ENCODE results near the gene NME2. TPM values are rescaled to one million over a fixed set of nuclear protein-coding genes. Genes with fewer than 3 reads are reported as not detected.

The NME2 gene
- total and polyA plus RNA-seq, 8 donors = 137 to 371 (median 286) TPM

GRCh38 chr17:51197754-51198153 lies 31.5 kb downstream of the NME2 start:
- ATAC-seq = no peak
- no peak for DNase-seq
- Histone ChIP-seq H3K27me3 (no peaks in the 10 kb centered on the region), H3K36me3 (peaks cover 0 to 67% (median 10%) of the 10 kb centered on the region in 3 donors), H3K27ac (no peak overlapping the region), H3K4me1 (no peaks in the 10 kb centered on the region), H3K4me3 (no peak overlapping the region), H3K9me3 (no peaks in the 10 kb centered on the region)
- intact Hi-C loops (cut with DNase I) = no loop called here
- FAIRE-seq = no peak
- WGBS, 2 donors = 96 to 99% methylated on average over 4 of the region's 4 CpGs
- TF ChIP-seq, protein P1, sequence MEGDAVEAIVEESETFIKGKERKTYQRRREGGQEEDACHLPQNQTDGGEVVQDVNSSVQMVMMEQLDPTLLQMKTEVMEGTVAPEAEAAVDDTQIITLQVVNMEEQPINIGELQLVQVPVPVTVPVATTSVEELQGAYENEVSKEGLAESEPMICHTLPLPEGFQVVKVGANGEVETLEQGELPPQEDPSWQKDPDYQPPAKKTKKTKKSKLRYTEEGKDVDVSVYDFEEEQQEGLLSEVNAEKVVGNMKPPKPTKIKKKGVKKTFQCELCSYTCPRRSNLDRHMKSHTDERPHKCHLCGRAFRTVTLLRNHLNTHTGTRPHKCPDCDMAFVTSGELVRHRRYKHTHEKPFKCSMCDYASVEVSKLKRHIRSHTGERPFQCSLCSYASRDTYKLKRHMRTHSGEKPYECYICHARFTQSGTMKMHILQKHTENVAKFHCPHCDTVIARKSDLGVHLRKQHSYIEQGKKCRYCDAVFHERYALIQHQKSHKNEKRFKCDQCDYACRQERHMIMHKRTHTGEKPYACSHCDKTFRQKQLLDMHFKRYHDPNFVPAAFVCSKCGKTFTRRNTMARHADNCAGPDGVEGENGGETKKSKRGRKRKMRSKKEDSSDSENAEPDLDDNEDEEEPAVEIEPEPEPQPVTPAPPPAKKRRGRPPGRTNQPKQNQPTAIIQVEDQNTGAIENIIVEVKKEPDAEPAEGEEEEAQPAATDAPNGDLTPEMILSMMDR (IDR thresholded peaks at IDR 0.05) = no peak

GRCh38 chr17:51200295-51200694 lies 34.1 kb downstream of the NME2 start:
- DNase-seq (no peak), FAIRE-seq (no peak), ATAC-seq (no peak)
- no peak overlapping the region for H3K4me3 ChIP-seq
- no peaks in the 10 kb centered on the region for H3K27me3 ChIP-seq
- 93 to 98% methylated on average over 4 to 6 of the region's 6 CpGs for WGBS, 2 donors
- H3K9me3 ChIP-seq = no peaks in the 10 kb centered on the region
- peaks cover 0 to 70% (median 7%) of the 10 kb centered on the region in 3 donors for H3K36me3 ChIP-seq
- TF ChIP-seq, protein P1 (IDR thresholded peaks at IDR 0.05) = no peak
- H3K27ac ChIP-seq = no peak overlapping the region
- intact Hi-C loops (cut with DNase I) = no loop called here
- no peaks in the 10 kb centered on the region for H3K4me1 ChIP-seq

DNA sequence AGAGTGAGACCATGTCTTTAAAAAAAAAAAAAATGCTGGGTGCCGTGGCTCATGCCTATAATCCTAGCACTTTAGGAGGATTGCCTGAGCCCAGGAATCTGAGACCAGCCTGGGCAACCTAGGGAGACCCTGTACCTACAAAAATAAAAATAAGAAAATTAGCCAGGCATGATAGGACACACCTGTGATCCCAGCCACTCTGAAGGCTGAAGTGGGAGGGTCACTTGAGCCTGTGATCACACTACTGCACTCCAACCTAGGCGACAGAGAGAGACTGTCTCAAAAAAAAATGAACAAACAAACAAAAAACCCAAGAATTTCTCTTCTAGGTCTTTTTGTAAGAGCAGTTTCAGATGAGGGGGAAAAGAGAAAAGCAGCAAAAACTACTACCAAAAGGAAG lies 34.6 kb downstream of the NME2 start:
- Histone ChIP-seq H3K9me3 (no peaks in the 10 kb centered on the region), H3K27ac (no peak overlapping the region), H3K4me3 (no peak overlapping the region), H3K27me3 (no peaks in the 10 kb centered on the region), H3K36me3 (peaks cover 0 to 70% (median 6%) of the 10 kb centered on the region in 3 donors), H3K4me1 (no peaks in the 10 kb centered on the region)
- intact Hi-C loops (cut with DNase I) = no loop called here
- ATAC-seq (no peak), DNase-seq (no peak), FAIRE-seq (no peak)
- TF ChIP-seq, protein P1 (IDR thresholded peaks at IDR 0.05) = no peak
- whole genome bisulfite sequencing, 2 donors = 85 to 92% methylated on average over 2 of the region's 2 CpGs

DNA sequence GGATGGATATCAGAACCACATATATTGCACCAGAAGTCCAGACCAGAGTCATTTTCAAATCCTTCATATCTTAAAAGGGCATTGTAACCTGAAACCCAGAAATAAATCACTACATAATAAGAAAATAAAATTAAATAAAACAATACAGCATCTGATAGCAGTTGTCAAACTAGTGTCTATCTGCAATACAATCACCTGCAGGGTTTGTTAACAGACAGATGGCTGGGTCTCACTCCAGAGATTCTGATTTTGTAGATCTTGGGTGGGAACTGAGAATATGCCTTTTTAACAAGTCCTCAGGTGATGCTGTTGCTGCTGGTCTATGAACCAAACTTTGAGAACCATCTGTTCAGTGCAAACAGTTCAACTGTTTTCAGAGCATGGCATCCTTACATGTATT lies 37.6 kb downstream of the NME2 start:
- intact Hi-C loops (cut with DNase I) = no loop called here
- no peak for FAIRE-seq
- H3K9me3 ChIP-seq = no peaks in the 10 kb centered on the region
- DNase-seq = no peak
- H3K4me1 ChIP-seq = no peaks in the 10 kb centered on the region
- TF ChIP-seq, protein P1 (IDR thresholded peaks at IDR 0.05) = no peak
- H3K27me3 ChIP-seq = no peaks in the 10 kb centered on the region
- H3K4me3 ChIP-seq = no peak overlapping the region
- no peak overlapping the region for H3K27ac ChIP-seq
- ATAC-seq = no peak
- H3K36me3 ChIP-seq = peaks cover 0 to 77% (median 5%) of the 10 kb centered on the region in 3 donors

DNA sequence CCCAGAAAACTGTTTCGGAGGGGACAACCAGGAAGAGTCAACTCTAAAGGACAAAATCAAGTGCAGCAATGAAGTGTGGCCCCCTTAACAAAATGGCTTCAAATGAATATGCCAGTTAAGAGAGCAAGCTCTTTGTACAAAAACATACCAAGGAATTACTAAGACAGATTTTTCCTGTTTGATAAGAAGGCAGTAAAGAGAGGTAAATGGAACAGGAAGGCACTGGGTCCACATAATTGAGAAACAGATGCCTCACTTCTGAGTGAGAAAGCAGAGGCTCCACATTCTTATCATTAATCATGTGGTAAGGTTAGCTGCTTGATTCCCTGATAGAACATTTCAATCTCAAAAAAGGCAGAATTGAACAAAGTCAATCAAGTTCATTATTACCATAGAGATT lies 48.7 kb downstream of the NME2 start:
- DNase-seq (no peak), ATAC-seq (no peak), FAIRE-seq (no peak)
- WGBS, 2 donors = 97 to 100% methylated on average over 1 of the region's 1 CpG
- no peaks in the 10 kb centered on the region for H3K27me3 ChIP-seq
- H3K27ac ChIP-seq = no peak overlapping the region
- no peaks in the 10 kb centered on the region for H3K4me1 ChIP-seq
- H3K36me3 ChIP-seq = peaks cover 0 to 34% (median 3%) of the 10 kb centered on the region in 3 donors
- TF ChIP-seq, protein P1 (IDR thresholded peaks at IDR 0.05) = no peak
- intact Hi-C loops (cut with DNase I) = no loop called here
- no peak overlapping the region for H3K4me3 ChIP-seq
- no peaks in the 10 kb centered on the region for H3K9me3 ChIP-seq

Data from pancreas (tissue), 10 donors.